NAMALWA (cell line): ENCODE results near the gene ZNF444.
"Not testable (repeated sequence)": the region's sequence is repeated elsewhere in the genome, so short reads cannot be mapped to it uniquely, and the experiment has no call there.

Experiments
- DNase-seq: peaks from one replicate; pipeline ENCODE4 v3.0.0-alpha.2; 2015; ENCODE audit warnings: low spot score

ZNF444 gene

DNA sequence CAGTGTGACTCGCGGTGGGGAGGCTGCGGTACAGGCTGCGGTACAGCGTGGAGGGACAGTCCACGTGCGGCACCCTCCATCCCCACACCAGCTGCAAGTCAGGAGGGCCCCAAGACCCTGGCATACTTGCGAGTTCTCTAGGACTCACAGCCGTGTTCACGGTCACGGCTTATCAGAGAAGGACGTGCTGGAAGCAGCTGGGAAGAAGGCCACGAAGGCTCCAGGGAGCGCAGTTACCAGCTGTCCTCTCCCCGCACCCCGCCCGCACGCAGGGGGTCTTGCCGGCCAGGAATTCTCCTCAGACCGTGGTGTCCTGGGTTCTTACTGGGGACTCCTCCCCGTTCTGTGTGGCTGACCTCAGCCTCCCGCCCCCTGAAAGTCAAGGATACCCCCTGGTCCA is 6.2 kb downstream of the ZNF444 start:
- DNase-seq: no peak

DNA sequence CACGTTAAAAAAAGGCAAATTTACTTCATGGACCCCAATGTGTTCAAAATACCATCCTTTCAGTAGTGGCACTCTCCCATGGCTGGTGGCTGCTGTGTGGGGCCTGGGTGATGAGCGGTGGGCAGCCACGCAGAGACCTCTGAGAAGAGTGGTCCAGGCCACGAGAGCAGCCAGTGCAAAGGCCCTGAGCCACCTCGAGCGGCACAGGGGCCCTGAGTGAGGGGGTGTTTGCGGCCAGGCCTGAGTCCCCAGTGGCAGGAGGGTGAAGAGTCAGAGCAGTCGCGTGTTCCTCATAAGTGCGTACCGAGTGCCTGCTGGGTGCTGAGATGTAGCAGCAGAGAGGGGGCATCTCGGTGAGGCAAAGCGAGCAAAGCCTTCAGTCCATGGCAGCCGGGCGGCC is 7.0 kb downstream of the ZNF444 start:
- DNase-seq: no peak

DNA sequence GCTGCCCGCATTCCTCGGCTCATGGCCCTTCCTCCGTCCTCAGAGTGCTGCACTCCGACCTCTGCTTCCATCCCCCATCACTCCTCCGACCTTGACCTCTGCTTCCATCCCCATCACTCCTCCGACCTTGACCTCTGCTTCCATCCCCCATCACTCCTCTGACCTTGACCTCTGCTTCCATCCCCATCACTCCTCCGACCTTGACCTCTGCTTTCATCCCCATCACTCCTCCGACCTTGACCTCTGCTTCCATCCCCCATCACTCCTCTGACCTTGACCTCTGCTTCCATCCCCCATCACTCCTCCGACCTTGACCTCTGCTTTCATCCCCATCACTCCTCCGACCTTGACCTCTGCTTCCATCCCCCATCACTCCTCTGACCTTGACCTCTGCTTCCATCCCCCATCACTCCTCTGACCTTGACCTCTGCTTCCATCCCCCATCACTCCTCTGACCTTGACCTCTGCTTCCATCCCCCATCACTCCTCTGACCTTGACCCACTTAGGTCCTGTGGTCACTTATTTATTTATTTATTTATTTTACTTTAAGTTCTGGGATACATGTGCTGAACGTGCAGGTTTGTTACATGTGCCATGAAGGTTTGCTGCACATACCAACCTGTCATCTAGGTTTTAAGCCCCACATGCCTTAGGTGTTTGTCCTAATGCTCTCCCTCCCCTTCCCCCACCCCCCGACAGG is 8.0 kb downstream of the ZNF444 start:
- not testable (repeated sequence) for DNase-seq

DNA sequence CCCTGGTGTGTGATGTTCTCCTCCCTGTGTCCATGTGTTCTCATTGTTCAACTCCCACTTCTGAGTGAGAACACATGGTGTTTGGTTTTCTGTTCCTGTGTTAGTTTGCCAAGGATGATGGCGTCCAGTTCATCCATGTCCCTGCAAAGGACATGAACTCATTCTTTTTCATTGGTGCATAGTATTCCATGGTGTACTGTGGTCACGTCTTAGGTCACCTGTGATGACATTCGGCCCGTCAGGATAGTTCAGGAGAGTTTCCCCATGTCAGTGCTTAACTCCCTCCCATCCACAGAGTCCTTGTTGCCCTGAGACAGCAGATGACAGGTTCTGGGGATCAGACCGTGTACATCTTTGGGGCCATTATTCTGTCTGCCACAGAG is 8.6 kb downstream of the ZNF444 start:
- DNase-seq: no peak

DNA sequence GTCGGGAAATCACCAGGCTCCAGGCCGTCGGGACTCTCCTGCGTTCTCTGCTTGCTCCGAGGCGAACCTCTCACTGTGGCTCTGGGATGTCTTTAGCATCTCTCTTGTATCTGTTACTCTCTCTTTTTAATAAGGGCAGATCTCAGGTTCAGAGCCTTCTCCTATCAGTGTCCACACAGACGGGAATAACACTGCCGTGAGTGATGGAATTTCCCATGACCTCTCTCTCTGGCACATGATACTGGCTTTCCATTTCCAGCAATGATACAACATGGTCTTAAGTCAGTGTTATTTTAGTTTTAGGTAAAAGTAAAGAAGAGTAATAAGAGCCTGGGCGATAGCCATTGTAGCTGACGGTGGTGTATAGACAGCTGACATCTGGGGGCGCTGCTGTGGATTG is 9.3 kb downstream of the ZNF444 start:
- no peak for DNase-seq

DNA sequence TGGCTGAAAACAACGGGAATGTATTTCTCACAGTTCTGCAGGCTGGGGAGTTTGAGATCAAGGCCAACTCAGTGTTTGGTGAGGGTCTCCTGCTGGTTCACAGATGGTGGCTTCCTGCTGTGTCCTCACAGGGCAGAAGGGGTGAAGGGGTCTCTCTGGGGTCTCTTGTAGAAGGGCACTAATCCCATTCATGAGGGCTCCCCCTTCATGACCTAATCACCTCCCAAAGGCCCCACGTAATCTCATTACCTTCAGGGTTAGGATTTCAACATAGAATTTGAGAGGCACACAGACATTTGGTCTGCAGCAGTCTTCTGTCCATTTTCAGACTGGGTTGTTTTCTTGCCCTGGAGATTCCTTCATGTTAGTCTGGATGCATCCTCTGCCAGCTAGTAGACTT is 11.6 kb downstream of the ZNF444 start:
- DNase-seq: no peak

- no peak for DNase-seq
These were observed 12.4 kb downstream of the ZNF444 start for GRCh38 chr19:56153507-56153906.

- no peak for DNase-seq
These were observed 14.1 kb downstream of the ZNF444 start for GRCh38 chr19:56155124-56155687.

DNA sequence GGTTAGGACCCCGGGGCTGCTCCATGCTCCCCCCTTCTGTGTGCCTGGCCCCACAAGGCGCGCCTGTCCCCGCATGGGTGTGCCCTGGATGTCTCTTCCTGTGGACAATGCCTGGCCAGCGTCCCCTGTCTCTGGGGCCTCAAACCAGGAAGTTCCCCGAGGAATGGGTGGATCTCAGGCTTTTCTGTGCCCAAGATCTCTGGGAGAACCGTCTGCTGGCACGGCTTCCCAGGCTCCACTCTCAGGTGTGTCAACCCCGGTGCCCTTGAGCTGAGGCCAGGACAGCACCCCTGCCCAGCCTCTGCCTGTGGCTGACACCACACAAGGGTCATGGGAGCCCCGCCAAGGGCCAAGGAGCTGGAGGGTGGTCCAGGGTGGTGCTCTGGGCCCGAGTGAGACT is 15.7 kb downstream of the ZNF444 start:
- DNase-seq: no peak

GRCh38 chr19:56158170-56158757 is 17.2 kb downstream of the ZNF444 start:
- DNase-seq: no peak

DNA sequence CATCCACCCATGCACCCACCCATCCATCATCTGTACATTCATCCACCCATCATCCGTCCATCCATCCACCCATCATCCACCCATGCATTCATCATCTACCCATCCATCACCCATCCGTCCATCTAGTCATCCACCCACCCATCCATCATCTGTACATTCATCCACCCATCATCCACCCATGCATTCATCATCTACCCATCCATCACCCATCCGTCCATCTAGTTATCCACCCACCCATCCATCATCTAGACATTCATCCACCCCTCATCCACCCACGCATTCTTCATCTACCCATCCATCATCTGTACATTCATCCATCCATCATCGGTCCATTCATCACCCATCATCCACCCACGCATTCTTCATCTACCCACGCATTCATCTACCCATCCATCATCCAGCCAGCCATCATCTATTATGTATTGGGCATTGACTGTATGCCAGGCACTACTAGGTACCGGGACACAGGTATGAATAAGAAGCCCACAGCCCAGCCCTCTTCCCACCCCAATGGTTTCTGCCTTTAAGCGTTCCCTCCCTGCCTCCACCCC is 18.0 kb downstream of the ZNF444 start:
- DNase-seq: no peak

DNA sequence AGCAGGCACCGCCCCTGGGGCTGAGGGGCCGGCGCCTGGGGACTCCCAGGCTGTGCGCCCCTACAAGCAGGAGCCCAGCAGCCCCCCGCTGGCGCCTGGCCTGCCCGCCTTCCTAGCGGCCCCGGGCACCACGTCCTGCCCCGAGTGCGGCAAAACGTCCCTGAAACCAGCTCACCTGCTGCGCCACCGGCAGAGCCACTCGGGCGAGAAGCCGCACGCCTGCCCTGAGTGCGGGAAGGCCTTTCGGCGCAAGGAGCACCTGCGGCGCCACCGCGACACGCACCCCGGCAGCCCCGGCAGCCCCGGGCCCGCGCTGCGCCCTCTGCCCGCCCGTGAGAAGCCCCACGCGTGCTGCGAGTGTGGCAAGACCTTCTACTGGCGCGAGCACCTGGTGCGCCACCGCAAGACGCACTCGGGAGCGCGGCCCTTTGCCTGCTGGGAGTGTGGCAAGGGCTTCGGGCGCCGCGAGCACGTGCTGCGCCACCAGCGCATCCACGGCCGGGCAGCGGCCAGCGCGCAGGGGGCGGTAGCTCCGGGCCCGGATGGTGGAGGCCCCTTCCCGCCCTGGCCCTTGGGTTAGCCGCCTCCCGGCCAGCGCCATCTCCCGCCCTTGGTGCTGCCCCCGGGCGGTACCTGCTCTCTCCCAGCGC is 18.7 kb downstream of the ZNF444 start:
- DNase-seq: no peak

DNA sequence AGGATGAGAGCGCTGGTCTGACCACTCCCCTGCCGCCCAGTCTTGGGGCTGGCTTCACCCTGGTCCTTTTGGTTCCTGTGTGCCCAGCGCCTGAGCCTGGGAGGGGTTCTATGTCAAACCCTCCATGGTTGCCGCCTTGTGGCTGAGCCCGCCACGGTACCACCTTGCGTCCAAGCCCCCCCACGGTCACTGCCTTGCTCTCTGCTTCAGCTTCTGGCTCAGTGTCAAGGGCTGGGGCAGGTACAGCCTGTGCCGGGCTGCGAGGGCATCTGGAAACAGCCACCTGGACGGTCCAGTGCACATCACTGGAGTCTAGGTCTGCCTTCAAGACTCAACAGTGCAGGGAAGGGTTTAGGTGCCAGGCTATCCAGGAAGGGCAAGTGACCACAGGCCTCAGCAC is 20.4 kb downstream of the ZNF444 start:
- no peak for DNase-seq

DNA sequence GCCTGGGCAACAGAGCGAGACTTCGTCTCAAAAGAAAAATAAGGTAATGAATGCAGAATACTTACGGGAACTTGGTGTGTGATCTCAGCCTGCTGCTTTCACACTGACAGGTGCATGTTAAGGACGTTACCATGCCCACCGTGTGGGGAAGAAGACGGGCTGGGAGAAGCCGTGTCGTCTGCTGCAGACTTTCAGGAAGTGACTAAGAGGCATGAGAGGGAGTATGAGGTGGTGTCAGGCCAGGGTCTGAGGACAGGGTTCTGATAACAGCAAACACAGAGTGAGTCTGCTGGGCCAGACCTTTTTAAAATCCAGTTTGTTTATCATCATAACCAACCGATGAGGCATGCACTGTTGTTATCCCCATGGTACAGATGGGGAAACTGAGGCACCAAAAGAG is 21.2 kb downstream of the ZNF444 start:
- no peak for DNase-seq

- DNase-seq: no peak
These were observed 22.0 kb downstream of the ZNF444 start for GRCh38 chr19:56163097-56163496.

DNA sequence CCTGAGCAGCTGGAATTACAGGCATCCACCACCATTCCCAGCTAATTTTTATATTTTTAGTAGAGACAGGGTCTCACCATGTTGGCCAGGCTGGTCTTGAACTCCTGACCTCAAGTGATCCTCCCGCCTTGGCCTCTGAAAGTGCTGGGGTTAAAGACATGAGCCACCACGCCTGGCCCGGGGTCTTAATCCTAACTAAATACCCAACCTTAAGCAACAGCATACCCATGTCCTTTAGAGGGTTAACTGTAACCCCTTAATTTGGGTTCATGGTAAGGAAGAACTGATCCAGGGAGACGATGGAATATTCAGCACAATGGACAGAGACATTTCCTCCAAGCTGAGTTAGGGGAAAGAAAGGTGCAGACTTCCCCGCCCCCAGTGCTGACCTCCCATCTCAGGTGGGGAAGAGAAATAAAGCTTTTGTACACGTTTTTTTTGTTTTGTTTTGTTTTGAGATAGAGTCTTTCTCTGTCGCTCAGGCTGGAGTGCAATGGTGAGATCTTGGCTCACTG is 26.0 kb downstream of the ZNF444 start:
- DNase-seq: no peak

- DNase-seq: no peak
These were observed 29.2 kb downstream of the ZNF444 start for GRCh38 chr19:56170261-56170660.

DNA sequence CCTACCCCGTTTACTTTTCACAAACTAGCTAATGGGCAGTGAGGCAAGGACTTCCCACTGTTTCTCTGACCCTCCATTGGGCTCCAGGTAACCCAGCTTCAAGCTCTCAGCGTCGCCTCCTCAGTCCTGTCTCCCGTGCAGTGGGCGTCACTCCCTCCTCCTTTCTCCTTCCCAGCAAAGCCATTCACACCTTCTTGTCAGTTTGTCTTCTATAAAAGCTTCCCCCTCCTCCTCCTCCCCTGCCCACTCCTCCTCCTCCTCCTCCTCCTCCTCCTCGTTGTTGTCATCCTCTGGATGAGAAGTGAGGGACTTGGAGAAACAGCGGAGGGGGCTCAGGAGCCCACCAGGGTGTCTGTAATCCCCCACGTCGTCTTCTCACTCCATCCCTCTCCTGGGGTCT is 33.0 kb downstream of the ZNF444 start:
- DNase-seq: no peak

DNA sequence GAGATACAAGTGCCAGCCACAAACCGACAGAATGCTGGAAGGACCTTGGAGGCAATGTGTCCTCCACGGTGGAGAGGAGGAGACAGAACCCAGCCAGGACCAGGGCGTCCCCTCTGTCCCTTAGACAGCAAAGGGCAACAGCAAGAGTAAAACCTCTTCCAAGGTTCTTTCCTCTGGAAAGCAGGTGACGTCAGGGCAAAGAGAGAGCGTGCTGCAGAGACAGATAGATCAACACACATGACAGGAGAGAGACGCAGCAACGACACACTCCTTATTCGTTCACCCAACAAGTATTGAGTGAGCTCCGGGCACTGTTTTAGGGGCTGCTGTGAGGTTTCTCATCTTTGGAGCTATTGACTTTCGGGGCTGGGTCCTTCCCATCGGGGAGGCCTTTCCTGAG is 33.5 kb downstream of the ZNF444 start:
- DNase-seq: no peak

- not testable (repeated sequence) for DNase-seq
These were observed 34.8 kb downstream of the ZNF444 start, which contains the start of gene GALP for GRCh38 chr19:56175861-56176307. Gene GALP, plus strand, starts transcription at chr19:56176008. Its CDS starts 1,101 bp downstream, at chr19:56177109.

DNA sequence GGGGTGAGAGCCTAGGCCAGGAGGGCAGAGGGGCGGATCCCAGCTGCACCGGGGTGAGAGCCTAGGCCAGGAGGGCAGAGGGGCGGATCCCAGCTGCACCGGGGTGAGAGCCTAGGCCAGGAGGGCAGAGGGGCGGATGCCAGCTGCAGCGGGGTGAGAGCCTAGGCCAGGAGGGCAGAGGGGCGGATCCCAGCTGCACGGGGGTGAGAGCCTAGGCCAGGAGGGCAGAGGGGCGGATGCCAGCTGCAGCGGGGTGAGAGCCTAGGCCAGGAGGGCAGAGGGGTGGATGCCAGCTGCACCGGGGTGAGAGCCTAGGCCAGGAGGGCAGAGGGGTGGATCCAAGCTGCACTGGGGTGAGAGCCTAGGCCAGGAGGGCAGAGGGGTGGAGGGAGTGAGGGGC is 35.2 kb downstream of the ZNF444 start:
- DNase-seq: not testable (repeated sequence)

GRCh38 chr19:56176881-56177280 is 35.8 kb downstream of the ZNF444 start:
- no peak for DNase-seq
